ENCODE measurements around the gene LTBP3. TPM values are rescaled to one million over a fixed set of nuclear protein-coding genes. Genes with fewer than 3 reads are reported as not detected.

The LTBP3 gene
- total RNA-seq, 1 donor from 2014 or later, result 23.0 TPM

GRCh38 chr11:65586247-65586630 is 28.1 kb upstream of the LTBP3 start:
- DNase-seq (ENCODE audit: low read depth in 2 of 2), result no peak

- no peak for DNase-seq (ENCODE audit: low read depth in 2 of 2)
Measured at GRCh38 chr11:65585396-65586246, 27.5 kb upstream of the LTBP3 start.

GRCh38 chr11:65584723-65585171 is 26.6 kb upstream of the LTBP3 start:
- peak in 1 of 2 donors; percentile 54 for DNase-seq (ENCODE audit: low read depth in 2 of 2)

- DNase-seq (ENCODE audit: low read depth in 2 of 2), result no peak
Measured at GRCh38 chr11:65584106-65584505, 25.9 kb upstream of the LTBP3 start.

- no peak for DNase-seq (ENCODE audit: low read depth in 2 of 2)
Measured at GRCh38 chr11:65583589-65583988, 25.4 kb upstream of the LTBP3 start.

- no peak for DNase-seq (ENCODE audit: low read depth in 2 of 2)
Measured at GRCh38 chr11:65581928-65582327, 23.8 kb upstream of the LTBP3 start.

- no peak for DNase-seq (ENCODE audit: low read depth in 2 of 2)
Measured at GRCh38 chr11:65580756-65581155, 22.6 kb upstream of the LTBP3 start.

- no peak for DNase-seq (ENCODE audit: low read depth in 2 of 2)
Measured at GRCh38 chr11:65580031-65580692, 22.0 kb upstream of the LTBP3 start.

- DNase-seq (ENCODE audit: low read depth in 2 of 2), result no peak
Measured at GRCh38 chr11:65579291-65579690, 21.1 kb upstream of the LTBP3 start.

- no peak for DNase-seq (ENCODE audit: low read depth in 2 of 2)
Measured at GRCh38 chr11:65578667-65579066, 20.5 kb upstream of the LTBP3 start.

GRCh38 chr11:65578134-65578533 is 20.0 kb upstream of the LTBP3 start:
- no peak for DNase-seq (ENCODE audit: low read depth in 2 of 2)

GRCh38 chr11:65577756-65578109 is 19.6 kb upstream of the LTBP3 start:
- no peak for DNase-seq (ENCODE audit: low read depth in 2 of 2)

- peak in 1 of 2 donors; percentile 43 for DNase-seq (ENCODE audit: low read depth in 2 of 2)
Measured at GRCh38 chr11:65576867-65577755, 19.0 kb upstream of the LTBP3 start.

- DNase-seq (ENCODE audit: low read depth in 2 of 2), result no peak
Measured at GRCh38 chr11:65576232-65576866, 18.2 kb upstream of the LTBP3 start.

- DNase-seq (ENCODE audit: low read depth in 2 of 2), result peak in 1 of 2 donors; percentile 35
Measured at GRCh38 chr11:65575568-65576231, 17.5 kb upstream of the LTBP3 start, which contains the start of gene EHBP1L1. TSS of gene EHBP1L1 (plus strand) at chr11:65576053. CDS start at chr11:65576303, 250 bp downstream.

- DNase-seq (ENCODE audit: low read depth in 2 of 2), result peak in 1 of 2 donors; percentile 37
Measured at GRCh38 chr11:65574811-65575567, 16.8 kb upstream of the LTBP3 start.

- peak; percentile 90 to 97 for DNase-seq (ENCODE audit: low read depth in 2 of 2)
Measured at GRCh38 chr11:65574109-65574810, 16.1 kb upstream of the LTBP3 start.

GRCh38 chr11:65573391-65574079 is 15.4 kb upstream of the LTBP3 start:
- no peak for DNase-seq (ENCODE audit: low read depth in 2 of 2)

All from lung microvascular endothelial cell (primary cell).